Naive thymus-derived CD8-positive, alpha-beta T cell (primary cell): ENCODE results near the gene VARS2. TPM values are rescaled to one million over a fixed set of nuclear protein-coding genes. Genes with fewer than 3 reads are reported as not detected.
"Not testable (repeated sequence)": the region's sequence is repeated elsewhere in the genome, so short reads cannot be mapped to it uniquely, and the experiment has no call there.

Experiments used
- ATAC-seq, 2 donors: fragments of 150-1000 bp; cut with Tn5 transposase in 1 of 2; sonication (Bioruptor Pico), chemical (Tn5 transposase) in 1 of 2; 1 replicate in 1 of 2; 2 replicates in 1 of 2; pipeline ENCODE4 v1.10.0; 2021; ENCODE audit warnings: mild to moderate bottlenecking in 2 of 2, moderate library complexity in 2 of 2
- POLR2A ChIA-PET: fragments of 350-600 bp; sonication (Branson Sonifier 250); formaldehyde crosslinking; loops from one replicate; lab custom pipeline; 2021; ENCODE audit warnings: antibody characterized with exemption; lab: Charles Lee
- DNase-seq, 10 donors: peaks; one replicate each; pipeline versions ENCODE4 v3.0.0 to v3.0.0-alpha.2; 2020 to 2022
- H3K27ac Mint-ChIP-seq, 10 donors: one replicate each; pipeline ENCODE4 v1.8.0; 2020 to 2022; ENCODE audit warnings: mild to moderate bottlenecking in 10 of 10, mixed read lengths in 10 of 10, moderate library complexity in 4 of 10, inconsistent platforms in 1 of 10
- H3K27me3 Mint-ChIP-seq, 5 donors: one replicate each; pipeline ENCODE4 v1.8.0; 2021 to 2022; ENCODE audit warnings: mixed read lengths in 5 of 5
- H3K36me3 Mint-ChIP-seq, 3 donors: one replicate each; pipeline ENCODE4 v1.8.0; 2020 to 2022; ENCODE audit warnings: mixed read lengths in 3 of 3, mild to moderate bottlenecking in 2 of 3, inconsistent platforms in 1 of 3
- H3K4me1 Mint-ChIP-seq, 4 donors: one replicate each; pipeline ENCODE4 v1.8.0; 2021 to 2022; ENCODE audit warnings: mixed read lengths in 4 of 4
- H3K4me3 Mint-ChIP-seq, 10 donors: one replicate each; pipeline ENCODE4 v1.8.0; 2020 to 2022; ENCODE audit warnings: mild to moderate bottlenecking in 10 of 10, mixed read lengths in 10 of 10, moderate library complexity in 6 of 10, inconsistent platforms in 1 of 10
- H3K9me3 Mint-ChIP-seq, 9 donors: one replicate each; pipeline ENCODE4 v1.8.0; 2020 to 2022; ENCODE audit warnings: mixed read lengths in 9 of 9, mild to moderate bottlenecking in 3 of 9, inconsistent platforms in 1 of 9, moderate library complexity in 1 of 9
- polyA plus RNA-seq, 3 donors: library from polyadenylated mRNA; unstranded; fragments of 300-500 nt; fragmentation: Illumina TruSeq; gene quantifications; one replicate each; pipeline ENCODE4 v1.2.3, GENCODE V29; 2021
- total RNA-seq, 8 experiments: library from RNA in 2 of 8; stranded (reverse) in 2 of 8; gene quantifications; one replicate each; pipeline ENCODE4 v1.2.3 and lab custom pipeline; 2021 to 2026

Gene VARS2
- total and polyA plus RNA-seq, 5 experiments from 2014 or later, result 14.1 to 53.7 (median 16.3) TPM

- Mint-ChIP-seq H3K4me1 (peaks cover 20 to 30% (median 26%) of the 10 kb centered on the region in 4 donors), H3K9me3 (no peaks in the 10 kb centered on the region), H3K4me3 (peak within 1 kb of the TSS; percentile 97 to 100 (median 99)), H3K27ac (peak within 1 kb of the TSS; percentile 54 to 93 (median 86)), H3K27me3 (no peaks in the 10 kb centered on the region), H3K36me3 (peaks cover 0 to 22% (median 5%) of the 10 kb centered on the region in 3 donors)
- POLR2A ChIA-PET, result interaction anchor here (0.5 to 3.6 kb wide), 8 partner anchors 11 to 753 kb away, joined by 3 to 18 read pairs (median 4); partner anchors contain the start of genes DDR1 and TRIM39
- DNase-seq (peak; percentile 83 to 96 (median 92)), ATAC-seq (peak; percentile 97 to 99)
These were observed 6.1 kb upstream of the VARS2 start, which contains the start of gene GTF2H4 for GRCh38 chr6:30907758-30908591. Gene GTF2H4, plus strand, starts transcription at chr6:30908207.

- Mint-ChIP-seq H3K4me3 (peak overlapping the region; percentile 97 to 100 (median 99)), H3K36me3 (peaks cover 0 to 22% (median 5%) of the 10 kb centered on the region in 3 donors), H3K4me1 (peaks cover 20 to 38% (median 28%) of the 10 kb centered on the region in 4 donors), H3K27me3 (no peaks in the 10 kb centered on the region), H3K9me3 (no peaks in the 10 kb centered on the region), H3K27ac (peak overlapping the region in 8 of 10 donors; percentile 44 to 93 (median 80))
- DNase-seq, result no peak
- no peak for ATAC-seq
- POLR2A ChIA-PET, result interaction anchor here (0.6 to 1.9 kb wide), 3 partner anchors 47 to 438 kb away, joined by 3 to 9 read pairs (median 4); no protein-coding TSS in a partner anchor
These were observed 5.3 kb upstream of the VARS2 start for GRCh38 chr6:30908700-30909099.

DNA sequence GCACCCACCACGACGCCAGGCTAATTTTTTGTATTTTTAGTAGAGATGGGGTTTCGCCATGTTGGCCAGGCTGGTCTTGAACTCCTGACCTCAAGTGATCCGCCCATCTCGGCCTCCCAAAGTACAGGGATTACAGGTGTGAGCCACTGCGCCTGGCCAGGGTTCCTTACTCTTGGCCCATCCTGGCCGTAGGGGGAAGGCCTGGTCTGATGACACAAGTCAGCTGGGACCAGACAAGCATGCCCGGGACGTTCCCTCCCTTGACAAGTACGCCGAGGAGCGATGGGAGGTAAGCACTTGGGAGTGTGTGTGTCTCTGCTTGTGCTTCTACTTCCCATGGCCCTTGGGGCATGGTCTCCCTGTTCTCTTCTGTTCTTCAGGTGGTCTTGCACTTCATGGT lies 3.6 kb upstream of the VARS2 start:
- H3K27me3 Mint-ChIP-seq, ATAC-seq, DNase-seq, H3K27ac Mint-ChIP-seq, H3K9me3 Mint-ChIP-seq: not testable (repeated sequence)
- H3K4me1 Mint-ChIP-seq, result peaks cover 23 to 48% (median 42%) of the 10 kb centered on the region in 4 donors
- POLR2A ChIA-PET, result interaction anchor here (1.2 kb wide), 1 partner anchor 25 kb away, joined by 3 read pairs; no protein-coding TSS in a partner anchor
- peak overlapping the region in 3 of 10 donors; percentile 38 to 59 (median 45) for H3K4me3 Mint-ChIP-seq
- H3K36me3 Mint-ChIP-seq, result peaks cover 0 to 22% (median 5%) of the 10 kb centered on the region in 3 donors

GRCh38 chr6:30912746-30913520 lies 1.1 kb upstream of the VARS2 start:
- peak overlapping the region in 8 of 10 donors; percentile 50 to 92 (median 76) for H3K27ac Mint-ChIP-seq
- no peaks in the 10 kb centered on the region for H3K27me3 Mint-ChIP-seq
- peaks cover 30 to 61% (median 47%) of the 10 kb centered on the region in 4 donors for H3K4me1 Mint-ChIP-seq
- peaks cover 0 to 44% (median 16%) of the 10 kb centered on the region in 3 donors for H3K36me3 Mint-ChIP-seq
- peak overlapping the region; percentile 86 to 97 (median 95) for H3K4me3 Mint-ChIP-seq
- ATAC-seq, result no peak
- H3K9me3 Mint-ChIP-seq, result no peaks in the 10 kb centered on the region
- POLR2A ChIA-PET, result interaction anchor here (0.9 to 3.3 kb wide), 5 partner anchors 28 to 173 kb away, joined by 3 to 22 read pairs (median 9); partner anchors contain the start of gene DDR1
- no peak for DNase-seq

DNA sequence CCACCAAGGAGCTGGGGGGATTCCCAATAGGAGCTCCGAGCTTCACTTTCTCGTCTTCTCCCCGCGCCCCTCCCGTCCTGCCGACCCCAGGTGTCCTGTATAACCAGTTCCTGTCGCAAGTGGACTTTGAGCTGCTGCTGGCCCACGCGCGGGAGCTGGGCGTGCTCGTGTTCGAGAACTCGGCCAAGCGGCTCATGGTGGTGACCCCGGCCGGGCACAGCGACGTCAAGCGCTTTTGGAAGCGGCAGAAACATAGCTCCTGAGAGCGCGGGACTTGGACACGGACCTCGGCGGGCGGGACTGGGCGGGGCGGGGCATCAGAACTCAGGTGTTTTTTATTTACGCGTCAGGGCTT lies 340 bp upstream of the VARS2 start:
- Mint-ChIP-seq H3K27me3 (no peaks in the 10 kb centered on the region), H3K27ac (peak overlapping the region in 9 of 10 donors; percentile 50 to 93 (median 84)), H3K4me3 (peak overlapping the region; percentile 86 to 97 (median 95)), H3K36me3 (peaks cover 0 to 49% (median 16%) of the 10 kb centered on the region in 3 donors), H3K9me3 (no peaks in the 10 kb centered on the region), H3K4me1 (peaks cover 24 to 54% (median 40%) of the 10 kb centered on the region in 4 donors)
- DNase-seq, result no peak
- POLR2A ChIA-PET, result interaction anchor here (0.6 to 3.3 kb wide), 9 partner anchors 29 to 217 kb away, joined by 3 to 22 read pairs (median 4); partner anchors contain the start of gene DDR1
- ATAC-seq, result no peak

GRCh38 chr6:30914854-30915590 lies 984 bp downstream of the VARS2 start:
- POLR2A ChIA-PET, result interaction anchor here (0.5 to 3.3 kb wide), 8 partner anchors 30 to 213 kb away, joined by 3 to 22 read pairs (median 4); partner anchors contain the start of genes DDR1 and PSORS1C1
- ATAC-seq (no peak), DNase-seq (peak in 1 of 10 donors; percentile 9)
- H3K4me1 Mint-ChIP-seq, result peaks cover 27 to 46% (median 33%) of the 10 kb centered on the region in 4 donors
- H3K27me3 Mint-ChIP-seq, result no peaks in the 10 kb centered on the region
- H3K4me3 Mint-ChIP-seq, result peak overlapping the region; percentile 86 to 97 (median 95)
- peaks cover 0 to 57% (median 16%) of the 10 kb centered on the region in 3 donors for H3K36me3 Mint-ChIP-seq
- H3K27ac Mint-ChIP-seq, result peak overlapping the region; percentile 86 to 97 (median 93)
- no peaks in the 10 kb centered on the region for H3K9me3 Mint-ChIP-seq

DNA sequence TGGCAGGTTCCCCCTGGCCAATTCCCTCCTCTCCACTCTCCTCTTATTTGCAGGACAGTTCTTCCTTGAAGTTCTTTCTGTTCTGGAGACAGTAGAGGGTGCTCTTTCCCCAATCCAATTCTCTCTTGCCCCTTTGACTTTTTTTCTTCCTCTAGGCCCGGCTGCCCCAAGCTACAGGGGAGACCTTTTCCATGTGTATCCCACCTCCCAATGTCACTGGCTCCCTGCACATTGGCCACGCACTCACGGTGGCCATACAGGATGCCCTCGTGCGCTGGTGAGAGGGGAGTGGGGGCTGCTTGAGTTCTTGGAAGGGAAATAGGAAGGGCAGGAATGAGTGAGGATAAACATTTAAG lies 1.5 kb downstream of the VARS2 start:
- Mint-ChIP-seq H3K27me3 (no peaks in the 10 kb centered on the region), H3K4me3 (peak overlapping the region; percentile 86 to 97 (median 95)), H3K4me1 (peaks cover 27 to 46% (median 33%) of the 10 kb centered on the region in 4 donors), H3K9me3 (no peaks in the 10 kb centered on the region), H3K27ac (peak overlapping the region in 8 of 10 donors; percentile 58 to 97 (median 90)), H3K36me3 (peaks cover 0 to 61% (median 16%) of the 10 kb centered on the region in 3 donors)
- DNase-seq (peak in 3 of 10 donors; percentile 42 to 50 (median 49)), ATAC-seq (no peak)
- POLR2A ChIA-PET, result interaction anchor here (1.2 to 1.6 kb wide), 2 partner anchors 163 to 200 kb away, joined by 3 to 5 read pairs; partner anchors contain the start of gene PSORS1C1

DNA sequence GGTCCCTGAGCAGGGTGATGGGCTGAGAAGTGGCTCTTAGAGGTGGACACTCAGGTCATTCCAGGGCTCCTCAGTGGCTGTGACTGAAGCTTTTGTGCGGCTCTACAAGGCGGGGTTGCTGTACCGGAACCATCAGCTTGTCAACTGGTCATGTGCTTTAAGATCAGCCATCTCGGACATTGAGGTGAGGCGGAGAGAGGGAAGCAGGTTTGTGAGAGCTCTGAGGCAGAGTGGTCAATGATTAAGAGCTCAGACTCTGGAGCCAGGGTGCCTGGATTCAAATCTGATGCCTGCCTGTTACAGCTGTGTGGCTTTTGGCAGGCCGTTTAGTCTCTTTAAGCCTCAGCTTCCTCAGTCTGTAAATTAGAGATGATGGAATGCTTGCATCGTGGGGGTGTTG lies 3.0 kb downstream of the VARS2 start:
- POLR2A ChIA-PET, result no interaction called here
- H3K27me3 Mint-ChIP-seq, result no peaks in the 10 kb centered on the region
- no peak overlapping the region for H3K4me3 Mint-ChIP-seq
- H3K4me1 Mint-ChIP-seq, result peaks cover 26 to 44% (median 33%) of the 10 kb centered on the region in 4 donors
- peak overlapping the region in 4 of 10 donors; percentile 25 to 50 (median 35) for H3K27ac Mint-ChIP-seq
- no peak for ATAC-seq
- no peak for DNase-seq
- peaks cover 0 to 63% (median 10%) of the 10 kb centered on the region in 3 donors for H3K36me3 Mint-ChIP-seq
- no peaks in the 10 kb centered on the region for H3K9me3 Mint-ChIP-seq

DNA sequence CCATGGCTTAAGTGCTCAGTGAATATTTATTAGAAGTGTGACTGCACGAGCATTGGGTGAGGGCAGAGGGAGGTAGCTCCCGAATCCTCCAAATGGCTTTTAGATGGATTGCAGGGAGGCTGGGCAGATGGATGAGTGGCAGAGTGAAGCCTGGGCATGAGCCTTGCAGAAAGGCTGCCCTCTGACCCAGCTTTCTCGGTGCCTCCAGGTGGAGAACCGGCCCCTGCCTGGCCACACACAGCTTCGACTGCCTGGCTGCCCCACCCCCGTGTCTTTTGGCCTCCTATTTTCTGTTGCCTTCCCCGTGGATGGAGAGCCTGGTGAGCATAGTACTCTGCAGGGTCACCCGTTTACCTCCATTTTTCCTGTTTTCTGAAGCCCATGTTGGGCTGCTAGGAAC lies 3.4 kb downstream of the VARS2 start:
- no peaks in the 10 kb centered on the region for H3K27me3 Mint-ChIP-seq
- peaks cover 22 to 41% (median 31%) of the 10 kb centered on the region in 4 donors for H3K4me1 Mint-ChIP-seq
- H3K9me3 Mint-ChIP-seq, result no peaks in the 10 kb centered on the region
- no peak for DNase-seq
- peak overlapping the region in 1 of 10 donors; percentile 50 for H3K27ac Mint-ChIP-seq
- peaks cover 0 to 65% (median 14%) of the 10 kb centered on the region in 3 donors for H3K36me3 Mint-ChIP-seq
- no peak for ATAC-seq
- POLR2A ChIA-PET, result no interaction called here
- no peak overlapping the region for H3K4me3 Mint-ChIP-seq

- no peak overlapping the region for H3K4me3 Mint-ChIP-seq
- POLR2A ChIA-PET, result interaction anchor here (0.6 to 1.9 kb wide), 2 partner anchors 11 to 671 kb away, joined by 3 to 5 read pairs; partner anchors contain the start of gene GTF2H4
- DNase-seq (no peak), ATAC-seq (no peak)
- peaks cover 0 to 76% (median 16%) of the 10 kb centered on the region in 3 donors for H3K36me3 Mint-ChIP-seq
- H3K9me3 Mint-ChIP-seq, result no peaks in the 10 kb centered on the region
- H3K27ac Mint-ChIP-seq, result no peak overlapping the region
- H3K27me3 Mint-ChIP-seq, result no peaks in the 10 kb centered on the region
- H3K4me1 Mint-ChIP-seq, result peaks cover 20 to 32% (median 25%) of the 10 kb centered on the region in 4 donors
These were observed 4.6 kb downstream of the VARS2 start for GRCh38 chr6:30918670-30919069.

DNA sequence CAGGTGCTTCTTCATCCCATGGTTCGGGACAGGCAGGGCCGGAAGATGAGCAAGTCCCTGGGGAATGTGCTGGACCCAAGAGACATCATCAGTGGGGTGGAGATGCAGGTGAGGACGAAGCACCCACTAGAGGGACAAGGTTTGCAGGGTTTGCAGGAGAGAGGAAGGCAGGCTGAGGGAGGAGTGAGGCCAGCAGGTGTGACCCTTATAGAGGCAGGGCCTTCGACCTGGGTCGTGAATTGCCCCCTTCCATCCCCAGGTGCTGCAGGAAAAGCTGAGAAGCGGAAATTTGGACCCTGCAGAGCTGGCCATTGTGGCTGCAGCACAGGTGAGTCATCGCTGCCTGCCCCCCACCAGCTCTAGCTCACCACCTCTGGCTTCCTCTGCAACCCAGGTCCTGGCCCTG lies 8.4 kb downstream of the VARS2 start:
- no peak for DNase-seq
- Mint-ChIP-seq H3K27me3 (no peaks in the 10 kb centered on the region), H3K36me3 (peaks cover 0 to 82% (median 16%) of the 10 kb centered on the region in 3 donors), H3K27ac (no peak overlapping the region), H3K4me3 (no peak overlapping the region), H3K9me3 (no peaks in the 10 kb centered on the region), H3K4me1 (peaks cover 0 to 5% (median 2%) of the 10 kb centered on the region in 4 donors)
- POLR2A ChIA-PET, result no interaction called here
- ATAC-seq, result no peak
